Measurements from ENCODE around the gene NGB. TPM values are rescaled to one million over a fixed set of nuclear protein-coding genes. Genes with fewer than 3 reads are reported as not detected.

NGB gene
- total and polyA plus RNA-seq, 4 experiments from 2014 or later = not detected

DNA sequence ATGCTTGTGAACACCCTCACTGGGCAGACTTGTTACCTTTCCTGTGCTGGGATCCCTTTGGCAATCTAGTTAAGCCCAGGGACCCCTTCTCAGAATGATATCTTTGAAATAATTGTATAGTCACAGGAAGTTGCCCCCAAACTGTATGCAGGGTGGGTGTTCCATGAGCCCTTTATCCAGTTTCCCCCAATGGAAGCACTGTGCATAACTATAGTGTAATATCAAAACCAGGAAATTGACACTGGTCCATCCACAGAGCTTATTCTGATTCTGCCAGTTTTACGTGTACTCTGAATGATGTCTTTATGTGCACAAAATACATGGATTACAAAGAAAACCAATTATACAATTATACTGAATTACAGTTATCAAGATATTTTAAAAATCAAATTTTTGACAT, 24.2 kb downstream of the NGB start:
- no peak for DNase-seq
- no peaks in the 10 kb centered on the region for H3K9me3 Mint-ChIP-seq
- H3K4me3 Mint-ChIP-seq = no peak overlapping the region

DNA sequence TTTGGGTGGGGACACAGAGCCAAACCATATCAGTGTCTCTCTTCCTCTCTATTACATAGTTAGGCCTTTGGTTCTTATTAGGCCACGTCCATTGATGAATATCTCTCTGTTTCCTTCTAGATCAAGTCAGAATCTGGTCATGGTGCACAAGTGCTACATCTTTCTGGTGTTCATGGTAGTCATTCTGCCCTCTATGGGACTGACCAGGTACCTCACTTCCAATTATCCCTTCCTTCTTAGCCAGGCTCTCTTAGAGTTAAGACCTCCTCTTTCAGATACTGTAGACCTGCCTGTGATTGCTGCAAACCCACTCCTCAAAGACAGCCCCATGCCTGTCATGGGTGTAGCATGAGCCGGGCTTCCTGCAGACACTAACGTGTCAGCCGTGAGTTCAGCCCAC, 25.2 kb downstream of the NGB start:
- POLR2A ChIA-PET (ENCODE audit: partially characterized antibody) = no interaction called here

More for the DNA sequence above, 24.2 kb downstream of the NGB start:
- POLR2A ChIA-PET (ENCODE audit: partially characterized antibody) = no interaction called here
- Histone ChIP-seq H3K4me1 (ENCODE audit: insufficient read depth, low read length) (no peaks in the 10 kb centered on the region), H3K9me3 (ENCODE audit: control insufficient read depth in 1 of 2, low read length in 2 of 2) (no peaks in the 10 kb centered on the region), H3K36me3 (ENCODE audit: insufficient read depth, low read length) (no peaks in the 10 kb centered on the region), H3K4me3 (ENCODE audit: low read length in 2 of 2) (no peak overlapping the region), H3K27me3 (ENCODE audit: insufficient read depth, low read length) (no peaks in the 10 kb centered on the region), H3K27ac (ENCODE audit: low read depth, low read length) (no peak overlapping the region)
- no peak overlapping the region for H3K27ac Mint-ChIP-seq
- H3K27me3 Mint-ChIP-seq = peaks cover 2% of the 10 kb centered on the region in 2 donors
- no peaks in the 10 kb centered on the region for H3K36me3 Mint-ChIP-seq
- H3K4me1 Mint-ChIP-seq = peaks cover 0 to 1% (median 0%) of the 10 kb centered on the region in 4 donors
- CTCF ChIA-PET (ENCODE audit: partially characterized antibody) = no interaction called here
- intact Hi-C loops (cut with micrococcal nuclease) = no loop called here

DNA sequence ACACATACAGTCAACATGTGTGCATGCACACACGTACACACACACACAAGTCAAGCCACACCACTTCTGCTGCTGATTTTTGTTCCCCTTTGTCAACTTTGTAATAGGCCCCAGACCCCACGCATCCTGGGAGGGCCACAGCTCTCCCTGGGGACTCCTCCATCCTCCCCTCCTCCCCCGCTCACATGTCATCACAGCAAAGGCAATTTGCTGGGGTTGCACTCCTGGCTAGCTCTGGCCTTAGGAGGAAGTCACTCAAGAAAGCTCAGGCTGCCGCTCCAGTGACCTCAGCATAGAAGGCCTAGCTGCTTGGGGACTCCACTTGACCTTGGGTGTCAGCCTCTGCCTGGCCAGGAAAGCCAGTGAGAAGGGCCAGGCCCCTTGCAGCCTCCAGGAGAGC, 27.2 kb downstream of the NGB start:
- Histone ChIP-seq H3K4me1 (ENCODE audit: insufficient read depth, low read length) (no peaks in the 10 kb centered on the region), H3K9me3 (ENCODE audit: control insufficient read depth in 1 of 2, low read length in 2 of 2) (no peaks in the 10 kb centered on the region), H3K4me3 (ENCODE audit: low read length in 2 of 2) (no peak overlapping the region), H3K27me3 (ENCODE audit: insufficient read depth, low read length) (no peaks in the 10 kb centered on the region), H3K36me3 (ENCODE audit: insufficient read depth, low read length) (no peaks in the 10 kb centered on the region), H3K27ac (ENCODE audit: low read depth, low read length) (no peak overlapping the region)
- peaks cover 2% of the 10 kb centered on the region in 2 donors for H3K27me3 Mint-ChIP-seq
- ChIA-PET CTCF (ENCODE audit: partially characterized antibody) (no interaction called here), POLR2A (ENCODE audit: partially characterized antibody) (no interaction called here)
- no peaks in the 10 kb centered on the region for H3K9me3 Mint-ChIP-seq
- H3K4me3 Mint-ChIP-seq = no peak overlapping the region
- no peak for DNase-seq
- H3K4me1 Mint-ChIP-seq = peaks cover 0 to 1% (median 0%) of the 10 kb centered on the region in 4 donors
- intact Hi-C loops (cut with micrococcal nuclease) = no loop called here
- H3K36me3 Mint-ChIP-seq = no peaks in the 10 kb centered on the region
- H3K27ac Mint-ChIP-seq = no peak overlapping the region

More for the DNA sequence above, 25.2 kb downstream of the NGB start:
- intact Hi-C loops (cut with micrococcal nuclease) = no loop called here
- Mint-ChIP-seq H3K9me3 (no peaks in the 10 kb centered on the region), H3K4me3 (no peak overlapping the region), H3K4me1 (peaks cover 0 to 1% (median 0%) of the 10 kb centered on the region in 4 donors), H3K27ac (no peak overlapping the region), H3K27me3 (peaks cover 2% of the 10 kb centered on the region in 2 donors), H3K36me3 (no peaks in the 10 kb centered on the region)
- Histone ChIP-seq H3K4me1 (ENCODE audit: insufficient read depth, low read length) (no peaks in the 10 kb centered on the region), H3K36me3 (ENCODE audit: insufficient read depth, low read length) (no peaks in the 10 kb centered on the region), H3K27me3 (ENCODE audit: insufficient read depth, low read length) (no peaks in the 10 kb centered on the region), H3K9me3 (ENCODE audit: control insufficient read depth in 1 of 2, low read length in 2 of 2) (no peaks in the 10 kb centered on the region), H3K27ac (ENCODE audit: low read depth, low read length) (no peak overlapping the region), H3K4me3 (ENCODE audit: low read length in 2 of 2) (no peak overlapping the region)
- DNase-seq = no peak
- CTCF ChIA-PET (ENCODE audit: partially characterized antibody) = no interaction called here

DNA sequence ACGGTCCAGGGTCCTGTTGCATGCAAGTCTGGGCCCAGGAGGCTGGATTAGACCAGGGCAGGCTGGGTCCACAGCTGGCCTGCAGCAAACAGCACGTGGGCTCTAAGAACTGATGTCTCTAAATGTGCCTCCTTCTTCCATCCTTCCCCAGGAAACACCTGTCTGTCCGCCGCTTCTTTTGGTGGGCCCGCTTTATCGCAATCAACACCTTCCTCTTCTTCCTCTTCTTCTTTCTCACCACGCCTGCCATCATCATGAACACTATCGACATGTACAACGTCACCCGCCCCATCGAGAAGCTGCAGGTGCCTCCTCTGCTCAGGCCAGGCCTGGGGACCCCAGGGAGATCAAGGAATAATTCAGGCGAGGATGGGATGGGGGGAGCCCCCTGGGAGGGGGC, 28.3 kb downstream of the NGB start:
- intact Hi-C loops (cut with micrococcal nuclease) = no loop called here
- Mint-ChIP-seq H3K4me1 (peaks cover 0 to 1% (median 0%) of the 10 kb centered on the region in 4 donors), H3K27me3 (peaks cover 2% of the 10 kb centered on the region in 2 donors), H3K9me3 (no peaks in the 10 kb centered on the region), H3K4me3 (no peak overlapping the region), H3K36me3 (no peaks in the 10 kb centered on the region), H3K27ac (no peak overlapping the region)
- ChIA-PET POLR2A (ENCODE audit: partially characterized antibody) (no interaction called here), CTCF (ENCODE audit: partially characterized antibody) (interaction anchor here (0.6 kb wide), 1 partner anchor 480 kb away, joined by 4 read pairs; no protein-coding TSS in a partner anchor)
- no peak overlapping the region for H3K27ac ChIP-seq (ENCODE audit: low read depth, low read length)
- H3K36me3 ChIP-seq (ENCODE audit: insufficient read depth, low read length) = no peaks in the 10 kb centered on the region
- no peaks in the 10 kb centered on the region for H3K4me1 ChIP-seq (ENCODE audit: insufficient read depth, low read length)
- no peaks in the 10 kb centered on the region for H3K9me3 ChIP-seq (ENCODE audit: control insufficient read depth in 1 of 2, low read length in 2 of 2)
- no peaks in the 10 kb centered on the region for H3K27me3 ChIP-seq (ENCODE audit: insufficient read depth, low read length)
- H3K4me3 ChIP-seq (ENCODE audit: low read length in 2 of 2) = no peak overlapping the region
- DNase-seq = no peak

DNA sequence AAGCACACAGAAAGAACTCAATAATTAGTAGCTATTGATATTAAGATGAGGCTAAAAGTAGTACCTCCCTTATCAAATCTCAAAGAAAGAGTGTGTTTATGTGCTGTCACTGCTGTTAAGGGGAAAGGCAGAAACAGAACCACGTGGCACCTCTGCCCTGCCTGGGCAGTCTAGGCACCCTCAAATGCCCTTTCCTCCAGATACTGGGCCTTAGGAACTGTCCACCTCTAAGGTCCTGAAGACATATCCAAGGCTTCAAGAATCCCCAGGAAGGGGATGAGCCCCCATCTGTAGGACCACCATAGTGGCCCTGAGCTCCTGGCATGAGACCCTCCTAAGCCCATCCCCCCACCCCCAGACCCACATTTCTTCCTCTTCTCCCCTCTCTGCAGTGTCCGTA, 29.1 kb downstream of the NGB start:
- Mint-ChIP-seq H3K36me3 (no peaks in the 10 kb centered on the region), H3K27ac (peak overlapping the region in 1 of 7 donors; percentile 32), H3K4me3 (no peak overlapping the region), H3K27me3 (peaks cover 2% of the 10 kb centered on the region in 2 donors), H3K9me3 (no peaks in the 10 kb centered on the region), H3K4me1 (peaks cover 0 to 1% (median 0%) of the 10 kb centered on the region in 4 donors)
- no peak overlapping the region for H3K4me3 ChIP-seq (ENCODE audit: low read length in 2 of 2)
- no peaks in the 10 kb centered on the region for H3K27me3 ChIP-seq (ENCODE audit: insufficient read depth, low read length)
- DNase-seq = no peak
- H3K36me3 ChIP-seq (ENCODE audit: insufficient read depth, low read length) = no peaks in the 10 kb centered on the region
- POLR2A ChIA-PET (ENCODE audit: partially characterized antibody) = no interaction called here
- CTCF ChIA-PET (ENCODE audit: partially characterized antibody) = no interaction called here
- no peaks in the 10 kb centered on the region for H3K9me3 ChIP-seq (ENCODE audit: control insufficient read depth in 1 of 2, low read length in 2 of 2)
- no peaks in the 10 kb centered on the region for H3K4me1 ChIP-seq (ENCODE audit: insufficient read depth, low read length)
- H3K27ac ChIP-seq (ENCODE audit: low read depth, low read length) = no peak overlapping the region
- intact Hi-C loops (cut with micrococcal nuclease) = no loop called here

DNA sequence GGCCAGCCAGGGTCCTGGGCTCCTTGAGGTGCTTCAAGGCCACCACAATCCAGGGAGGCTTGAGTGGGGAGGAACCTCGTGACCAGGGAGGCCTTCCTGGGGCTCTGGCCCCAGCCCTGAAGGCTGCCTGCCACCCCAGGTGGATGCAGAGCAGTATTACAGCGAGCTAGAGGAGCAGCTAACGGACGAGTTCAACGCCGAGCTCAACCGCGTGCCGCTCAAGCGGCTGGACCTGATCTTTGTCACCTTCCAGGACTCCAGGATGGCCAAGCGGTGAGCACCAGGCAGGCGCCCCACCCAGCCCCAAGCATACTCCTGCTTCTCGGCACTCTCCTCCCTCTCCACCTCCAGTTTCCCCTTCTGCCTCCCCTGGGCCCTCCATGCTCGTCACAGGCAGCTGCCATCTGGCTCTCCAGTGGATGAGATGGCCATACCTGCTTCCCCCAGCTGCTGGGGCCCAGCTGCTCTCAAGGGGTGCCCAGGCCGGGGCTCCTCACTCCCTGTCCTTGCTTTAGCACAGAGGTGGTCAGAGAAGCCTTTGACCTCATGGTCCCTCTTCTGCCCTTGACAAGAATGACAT, 30.6 kb downstream of the NGB start:
- ChIA-PET POLR2A (ENCODE audit: partially characterized antibody) (no interaction called here), CTCF (ENCODE audit: partially characterized antibody) (no interaction called here)
- no peaks in the 10 kb centered on the region for H3K4me1 ChIP-seq (ENCODE audit: insufficient read depth, low read length)
- peaks cover 0 to 1% (median 0%) of the 10 kb centered on the region in 4 donors for H3K4me1 Mint-ChIP-seq
- H3K9me3 Mint-ChIP-seq = no peaks in the 10 kb centered on the region
- intact Hi-C loops (cut with micrococcal nuclease) = no loop called here
- H3K27ac Mint-ChIP-seq = no peak overlapping the region
- H3K4me3 ChIP-seq (ENCODE audit: low read length in 2 of 2) = no peak overlapping the region
- H3K36me3 Mint-ChIP-seq = no peaks in the 10 kb centered on the region
- H3K27me3 ChIP-seq (ENCODE audit: insufficient read depth, low read length) = no peaks in the 10 kb centered on the region
- peaks cover 0 to 2% of the 10 kb centered on the region in 2 donors for H3K27me3 Mint-ChIP-seq
- H3K9me3 ChIP-seq (ENCODE audit: control insufficient read depth in 1 of 2, low read length in 2 of 2) = no peaks in the 10 kb centered on the region
- H3K36me3 ChIP-seq (ENCODE audit: insufficient read depth, low read length) = no peaks in the 10 kb centered on the region
- DNase-seq = no peak
- H3K4me3 Mint-ChIP-seq = no peak overlapping the region
- H3K27ac ChIP-seq (ENCODE audit: low read depth, low read length) = no peak overlapping the region

DNA sequence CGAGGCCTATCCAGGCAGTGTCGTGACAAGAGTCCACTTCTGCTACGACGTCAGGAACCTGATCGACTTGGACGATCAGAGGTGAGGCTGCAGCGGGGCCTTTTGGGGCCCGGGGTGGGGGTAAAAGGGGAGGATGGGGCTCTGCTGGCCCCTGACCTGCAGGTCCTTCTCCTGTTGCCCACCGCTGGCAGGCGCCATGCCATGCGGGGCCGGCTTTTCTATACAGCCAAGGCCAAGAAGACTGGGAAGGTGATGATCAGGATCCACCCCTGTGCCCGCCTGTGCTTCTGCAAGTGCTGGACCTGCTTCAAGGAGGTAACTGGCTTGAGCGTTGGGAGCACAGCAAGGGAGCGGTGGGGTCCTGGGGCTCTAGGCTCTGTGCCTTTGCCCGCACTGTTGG, 31.6 kb downstream of the NGB start:
- intact Hi-C loops (cut with micrococcal nuclease) = no loop called here

DNA sequence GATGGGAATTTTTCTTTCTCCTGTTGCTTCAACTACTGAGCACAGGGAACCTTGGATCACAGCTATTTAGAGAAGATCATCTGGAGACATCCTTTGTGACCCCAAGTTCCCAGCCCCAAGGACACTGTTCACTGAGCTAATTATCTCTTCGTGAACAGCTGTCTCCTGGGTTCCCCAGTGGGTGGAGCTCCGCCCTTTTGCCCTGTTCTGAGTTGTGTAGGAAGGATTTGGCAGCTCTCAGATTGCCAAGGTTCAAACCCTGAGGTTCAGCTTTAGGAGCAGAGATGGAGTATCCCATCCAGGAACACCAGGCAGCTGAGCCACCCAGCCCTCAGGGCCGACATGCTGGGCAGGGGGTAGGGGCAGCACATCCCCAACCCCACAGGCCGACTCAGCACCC, 32.0 kb downstream of the NGB start:
- ChIA-PET CTCF (ENCODE audit: partially characterized antibody) (no interaction called here), POLR2A (ENCODE audit: partially characterized antibody) (no interaction called here)
- H3K4me1 Mint-ChIP-seq = peaks cover 0 to 1% (median 0%) of the 10 kb centered on the region in 4 donors
- Histone ChIP-seq H3K4me3 (ENCODE audit: low read length in 2 of 2) (no peak overlapping the region), H3K27ac (ENCODE audit: low read depth, low read length) (no peak overlapping the region), H3K4me1 (ENCODE audit: insufficient read depth, low read length) (no peaks in the 10 kb centered on the region), H3K9me3 (ENCODE audit: control insufficient read depth in 1 of 2, low read length in 2 of 2) (no peaks in the 10 kb centered on the region), H3K27me3 (ENCODE audit: insufficient read depth, low read length) (no peaks in the 10 kb centered on the region), H3K36me3 (ENCODE audit: insufficient read depth, low read length) (no peaks in the 10 kb centered on the region)
- no peak overlapping the region for H3K4me3 Mint-ChIP-seq
- intact Hi-C loops (cut with micrococcal nuclease) = no loop called here
- no peak for DNase-seq
- peaks cover 0 to 2% of the 10 kb centered on the region in 2 donors for H3K27me3 Mint-ChIP-seq
- no peaks in the 10 kb centered on the region for H3K36me3 Mint-ChIP-seq
- H3K27ac Mint-ChIP-seq = no peak overlapping the region
- no peaks in the 10 kb centered on the region for H3K9me3 Mint-ChIP-seq

More for the DNA sequence above, 31.6 kb downstream of the NGB start:
- Histone ChIP-seq H3K27me3 (ENCODE audit: insufficient read depth, low read length) (no peaks in the 10 kb centered on the region), H3K36me3 (ENCODE audit: insufficient read depth, low read length) (no peaks in the 10 kb centered on the region), H3K9me3 (ENCODE audit: control insufficient read depth in 1 of 2, low read length in 2 of 2) (no peaks in the 10 kb centered on the region), H3K4me1 (ENCODE audit: insufficient read depth, low read length) (no peaks in the 10 kb centered on the region), H3K27ac (ENCODE audit: low read depth, low read length) (no peak overlapping the region), H3K4me3 (ENCODE audit: low read length in 2 of 2) (no peak overlapping the region)
- Mint-ChIP-seq H3K4me1 (peaks cover 0 to 1% (median 0%) of the 10 kb centered on the region in 4 donors), H3K4me3 (no peak overlapping the region), H3K9me3 (no peaks in the 10 kb centered on the region), H3K27ac (no peak overlapping the region), H3K27me3 (no peaks in the 10 kb centered on the region), H3K36me3 (no peaks in the 10 kb centered on the region)
- POLR2A ChIA-PET (ENCODE audit: partially characterized antibody) = no interaction called here
- no peak for DNase-seq
- CTCF ChIA-PET (ENCODE audit: partially characterized antibody) = no interaction called here

Measured in CD4-positive, alpha-beta memory T cell (primary cell).